HG02571 (cell line): ENCODE results near the gene CDC42EP5.
"Not testable (repeated sequence)": the region's sequence is repeated elsewhere in the genome, so short reads cannot be mapped to it uniquely, and the experiment has no call there.

Experiments used
- ATAC-seq: cut with Tn5 transposase; IDR thresholded peaks from one replicate; pipeline ENCODE4 v1.9.1; 2021; ENCODE audit warnings: mild to moderate bottlenecking, moderate library complexity; ENCODE audit not compliant: unreplicated experiment

CDC42EP5 gene

DNA sequence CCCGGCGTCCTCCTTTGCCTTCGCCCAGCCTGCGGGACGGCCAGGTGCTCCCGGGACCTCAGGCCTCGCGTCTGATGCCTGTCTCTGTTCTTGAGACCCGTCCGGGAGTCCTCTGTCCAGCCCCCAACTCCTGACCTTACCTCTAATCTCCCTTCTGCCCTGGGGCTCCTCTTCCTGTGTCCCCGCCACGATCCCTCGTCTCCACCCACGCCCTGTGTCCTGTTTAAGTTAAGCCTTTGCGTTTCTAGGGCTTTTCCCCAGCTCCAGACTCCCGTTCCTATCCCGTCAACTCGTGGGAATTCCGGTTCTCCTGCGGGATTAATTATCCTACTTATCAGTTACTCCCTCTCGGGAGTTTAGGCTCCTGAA lies 23.4 kb downstream of the CDC42EP5 start:
- ATAC-seq, result no peak

GRCh38 chr19:54448774-54449700 lies 24.1 kb downstream of the CDC42EP5 start, which contains the start of gene LENG8:
Gene LENG8, plus strand, starts transcription at chr19:54449199. Its CDS starts 2,146 bp downstream, at chr19:54451345.
- ATAC-seq, result peak; percentile 79

DNA sequence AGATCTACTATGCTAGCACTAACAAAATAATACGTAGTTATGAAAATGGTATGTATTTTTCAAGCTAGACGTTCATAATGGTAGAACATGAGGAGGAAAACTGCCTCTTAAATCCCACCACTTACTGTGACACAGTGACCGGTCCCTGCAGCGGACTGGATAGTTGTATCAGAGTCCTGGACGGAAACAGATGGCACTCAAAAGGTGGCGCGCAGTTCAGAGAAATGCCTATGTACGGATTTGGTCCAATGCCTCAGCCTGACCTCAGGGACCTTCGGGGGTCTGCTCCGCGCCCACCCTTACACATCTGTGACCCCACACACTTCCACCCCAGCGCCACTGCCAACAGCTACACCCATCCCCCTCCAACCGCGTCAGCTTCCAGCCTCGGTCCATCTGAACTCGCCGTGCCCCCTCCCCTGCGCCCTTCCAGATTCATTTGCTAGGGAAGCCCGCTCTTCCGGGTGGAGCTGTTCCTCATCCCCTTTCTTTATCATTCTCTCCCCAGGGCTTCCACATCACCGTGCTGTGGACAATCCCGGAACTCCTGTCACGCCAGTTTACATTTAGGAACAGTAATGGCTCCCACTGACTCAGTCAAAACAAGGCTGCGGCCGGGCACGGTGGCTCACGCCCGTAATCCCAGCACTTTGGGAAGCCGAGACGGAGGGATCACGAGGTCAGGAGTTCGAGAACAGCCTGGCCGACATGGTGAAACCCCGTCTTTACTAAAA lies 24.9 kb downstream of the CDC42EP5 start:
- ATAC-seq, result no peak

- ATAC-seq, result not testable (repeated sequence)
Observed at GRCh38 chr19:54446349-54446748, 26.7 kb downstream of the CDC42EP5 start.

GRCh38 chr19:54444737-54445136 lies 28.4 kb downstream of the CDC42EP5 start:
- ATAC-seq, result no peak

GRCh38 chr19:54440641-54441040 lies 32.5 kb downstream of the CDC42EP5 start:
- ATAC-seq, result no peak

- ATAC-seq, result no peak
Observed at GRCh38 chr19:54439174-54439851, 33.8 kb downstream of the CDC42EP5 start.

DNA sequence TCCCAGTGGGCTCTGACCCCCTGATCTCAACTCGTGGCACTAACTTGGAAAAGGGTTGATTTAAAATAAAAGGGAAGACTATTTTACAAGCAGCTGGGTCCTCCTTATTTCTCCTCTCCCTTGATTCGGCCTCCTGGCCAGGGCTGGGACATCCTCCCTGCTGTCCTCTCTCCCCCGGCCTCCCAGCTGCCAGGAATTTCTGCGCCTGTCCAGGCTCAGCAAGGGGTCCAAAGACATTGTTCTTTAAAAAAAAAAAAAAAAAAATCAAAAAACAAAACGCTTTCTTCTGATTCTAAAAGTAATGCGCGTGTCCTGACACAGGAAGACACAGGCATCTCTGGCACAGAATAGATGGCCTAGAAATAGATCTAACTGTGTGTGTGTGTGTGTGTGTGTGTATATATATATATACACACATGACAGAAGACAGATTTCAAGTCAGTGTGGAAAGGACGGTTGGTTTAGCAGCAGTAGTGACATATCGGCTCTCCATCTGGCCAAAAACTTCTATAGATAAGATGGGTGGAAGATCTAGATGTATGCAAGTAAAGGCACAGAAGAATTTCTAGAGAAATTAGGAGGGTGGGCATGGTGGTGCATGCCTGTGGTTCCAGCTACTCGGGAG lies 36.4 kb downstream of the CDC42EP5 start:
- ATAC-seq, result no peak

- ATAC-seq, result no peak
Observed at GRCh38 chr19:54436031-54436523, 37.0 kb downstream of the CDC42EP5 start.

GRCh38 chr19:54435551-54436016 lies 37.5 kb downstream of the CDC42EP5 start:
- ATAC-seq, result no peak

DNA sequence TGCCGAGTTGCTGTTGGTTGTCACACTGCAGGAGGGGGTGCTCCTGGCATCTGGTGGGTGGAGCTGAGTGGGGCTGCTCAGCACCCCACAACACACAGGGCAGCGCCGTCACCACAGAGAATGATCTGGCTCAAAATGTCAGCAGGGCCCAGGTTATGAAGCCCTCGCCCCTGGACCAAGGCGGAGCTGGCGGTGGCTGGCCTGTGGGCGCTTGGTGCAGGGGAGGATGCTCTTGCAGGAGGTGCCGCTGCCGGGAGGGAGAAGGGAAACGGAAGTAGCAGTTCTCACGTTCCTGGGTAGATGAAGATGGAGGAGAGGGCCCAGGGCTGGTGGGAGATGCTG lies 38.3 kb downstream of the CDC42EP5 start:
- ATAC-seq, result no peak

DNA sequence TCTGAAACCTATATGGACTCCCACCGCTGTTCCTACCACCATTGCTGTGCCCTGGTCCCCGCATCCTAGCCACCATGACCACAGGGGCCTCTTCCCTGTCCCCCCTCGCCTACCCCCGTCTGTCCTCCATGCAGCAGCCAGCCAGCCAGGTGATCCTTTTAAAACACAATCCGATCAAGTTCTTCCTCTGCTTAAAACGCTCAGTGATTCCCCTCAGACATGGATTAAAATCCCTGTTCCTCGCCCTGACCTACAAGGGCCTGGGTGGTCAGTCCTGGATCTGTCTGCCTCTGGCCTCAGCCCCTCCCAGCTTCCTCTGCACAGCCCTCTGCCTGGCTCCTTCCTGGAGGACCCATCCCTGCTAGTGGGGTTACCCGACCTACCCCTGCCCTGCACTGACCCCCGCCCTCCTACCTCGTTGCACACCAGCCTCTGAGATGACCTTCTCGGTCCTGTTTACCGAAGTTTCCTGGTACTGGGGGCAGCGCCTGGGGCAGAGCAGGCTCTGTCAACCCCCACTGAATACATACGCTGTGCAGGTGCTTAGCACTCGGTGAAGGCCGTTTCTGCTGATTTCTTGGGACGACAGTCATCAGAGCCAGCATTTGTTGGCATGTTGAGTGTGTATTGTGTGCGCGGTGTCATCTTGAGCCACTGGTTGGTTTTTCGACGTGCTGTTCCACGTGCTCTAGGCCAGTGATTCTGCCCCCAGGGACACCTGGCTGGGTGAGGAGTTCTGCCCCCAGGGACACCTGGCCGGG lies 38.8 kb downstream of the CDC42EP5 start:
- ATAC-seq, result no peak

GRCh38 chr19:54433697-54434096 lies 39.4 kb downstream of the CDC42EP5 start:
- ATAC-seq, result no peak

- ATAC-seq, result no peak
Observed at GRCh38 chr19:54432144-54432738, 40.9 kb downstream of the CDC42EP5 start.

- no peak for ATAC-seq
Observed at GRCh38 chr19:54431255-54431838, 41.7 kb downstream of the CDC42EP5 start.

DNA sequence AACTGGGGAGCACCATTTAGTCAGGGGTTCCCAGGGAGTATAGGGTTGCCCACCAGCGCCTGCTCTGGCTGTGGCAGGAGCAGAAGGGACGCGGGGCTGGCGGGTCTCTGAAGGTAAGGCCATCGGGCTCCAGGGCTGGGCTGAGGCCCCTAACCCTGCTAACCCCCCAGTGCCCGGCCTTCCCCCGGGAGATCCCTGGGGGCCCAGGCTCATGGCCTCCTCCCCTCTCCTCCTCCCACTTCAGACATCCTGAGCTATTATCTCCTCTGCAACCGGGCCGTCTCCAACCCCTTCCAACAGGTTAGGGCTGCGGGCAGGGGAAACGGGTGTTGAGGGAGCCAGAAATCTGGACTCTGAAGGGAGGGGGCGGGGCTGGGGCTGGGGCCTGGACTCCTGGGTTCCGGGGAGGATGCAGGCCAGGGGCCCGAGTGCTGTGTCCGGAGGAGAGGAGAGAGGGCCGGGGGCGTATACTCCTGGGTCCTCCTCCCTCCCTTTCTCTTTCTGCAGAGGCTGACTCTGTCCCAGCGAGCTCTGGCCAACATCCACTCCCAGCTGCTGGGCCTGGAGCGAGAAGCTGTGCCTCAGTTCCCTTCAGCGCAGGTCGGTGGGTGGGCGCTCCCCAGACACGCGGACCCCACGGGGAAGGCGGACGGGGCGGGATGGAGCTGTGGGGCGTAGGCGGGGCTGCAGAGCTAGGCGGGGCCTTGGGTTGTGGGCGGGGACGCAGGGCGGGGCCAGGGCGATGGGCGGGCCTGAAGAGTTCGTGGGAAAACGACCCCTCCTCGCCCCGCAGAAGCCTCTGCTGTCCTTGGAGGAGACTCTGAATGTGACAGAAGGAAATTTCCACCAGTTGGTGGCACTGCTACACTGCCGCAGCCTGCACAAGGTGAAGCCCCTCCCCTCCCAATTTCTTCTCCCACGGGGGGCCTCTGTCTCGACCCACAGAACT lies 42.5 kb downstream of the CDC42EP5 start:
- ATAC-seq, result no peak

DNA sequence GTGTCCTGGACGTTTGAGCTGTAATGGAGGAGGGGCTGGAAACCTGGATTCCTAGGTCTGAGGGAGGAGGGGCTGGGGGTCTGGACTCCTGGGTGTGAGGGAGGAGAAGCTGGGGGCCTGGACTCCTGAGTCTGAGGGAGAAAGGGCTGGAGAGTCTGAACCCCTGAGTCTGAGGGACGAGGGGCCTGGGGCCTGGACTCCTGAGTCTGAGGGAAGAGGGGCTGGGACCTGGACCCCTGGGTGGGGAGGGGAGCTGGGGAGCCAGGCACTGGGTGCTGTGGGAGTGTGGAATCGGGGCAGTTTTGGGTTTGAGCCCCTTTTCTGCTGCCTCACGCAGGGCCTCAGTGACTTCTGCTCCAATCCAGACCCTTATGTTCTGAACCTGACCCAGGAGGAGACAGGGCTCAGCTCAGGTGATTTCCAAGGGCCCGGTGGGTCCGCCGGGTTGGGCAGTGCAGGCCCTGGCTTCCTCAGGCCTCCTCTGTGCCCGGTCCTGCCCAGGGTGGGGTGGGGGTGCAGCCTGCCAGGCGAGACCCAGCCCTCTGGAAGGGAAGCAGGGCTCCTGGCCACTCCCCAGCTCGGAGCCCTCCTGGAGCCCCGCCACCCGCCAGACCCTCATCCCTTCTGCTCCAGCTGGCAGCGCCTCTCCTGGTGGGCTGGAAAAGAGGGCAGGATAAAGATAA lies 43.4 kb downstream of the CDC42EP5 start:
- ATAC-seq, result no peak

- no peak for ATAC-seq
Observed at GRCh38 chr19:54429176-54429495, 44.0 kb downstream of the CDC42EP5 start.
